ENCODE results near the gene PRSS27.

Gene PRSS27

GRCh38 chr16:2720064-2720457 lies at the start of gene PRSS27:
Gene PRSS27 (minus strand): TSS chr16:2720224. CDS start chr16:2720160, 64 bp downstream.
- no peak for DNase-seq (ENCODE audit: low read depth)

GRCh38 chr16:2769675-2770056 lies 49.6 kb upstream of the PRSS27 start:
- no peak for DNase-seq (ENCODE audit: low read depth)

- DNase-seq (ENCODE audit: low read depth): no peak
Observed at GRCh38 chr16:2769100-2769529, 49.1 kb upstream of the PRSS27 start.

DNA sequence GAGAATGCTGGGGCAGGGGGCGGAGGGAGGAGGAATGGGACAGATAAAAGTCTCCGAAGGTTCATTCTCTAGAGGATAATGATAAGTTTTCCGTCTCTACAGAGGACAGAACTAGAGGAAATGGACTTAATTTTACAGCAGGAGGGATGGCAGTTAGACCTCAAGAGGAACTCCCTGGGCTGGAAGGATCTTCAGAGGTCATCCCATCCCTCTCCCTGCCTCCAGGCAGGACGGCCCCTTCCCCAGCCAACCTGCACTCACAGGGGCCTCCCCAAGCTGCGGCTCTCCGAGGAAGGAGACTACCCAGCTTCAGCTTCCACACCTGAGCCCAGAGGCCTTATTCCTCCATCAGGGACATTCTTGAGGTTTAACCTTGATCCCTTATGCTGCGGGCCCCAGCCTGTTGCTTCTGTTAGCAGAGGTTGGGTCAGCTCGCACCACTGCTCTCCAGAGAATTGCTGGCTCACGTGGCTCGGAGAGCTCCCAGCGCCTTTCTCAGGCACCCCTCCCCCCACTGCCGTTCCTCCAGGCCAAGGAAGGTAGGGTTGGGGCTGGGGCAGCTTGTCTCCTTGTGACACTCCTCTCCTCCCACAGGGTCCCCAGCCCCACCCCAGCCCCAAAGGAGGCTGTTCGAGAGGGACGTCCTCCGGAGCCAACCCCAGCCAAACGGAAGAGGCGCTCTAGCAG lies 48.5 kb upstream of the PRSS27 start:
- DNase-seq (ENCODE audit: low read depth): no peak

- DNase-seq (ENCODE audit: low read depth): no peak
Observed at GRCh38 chr16:2767891-2768290, 47.9 kb upstream of the PRSS27 start.

DNA sequence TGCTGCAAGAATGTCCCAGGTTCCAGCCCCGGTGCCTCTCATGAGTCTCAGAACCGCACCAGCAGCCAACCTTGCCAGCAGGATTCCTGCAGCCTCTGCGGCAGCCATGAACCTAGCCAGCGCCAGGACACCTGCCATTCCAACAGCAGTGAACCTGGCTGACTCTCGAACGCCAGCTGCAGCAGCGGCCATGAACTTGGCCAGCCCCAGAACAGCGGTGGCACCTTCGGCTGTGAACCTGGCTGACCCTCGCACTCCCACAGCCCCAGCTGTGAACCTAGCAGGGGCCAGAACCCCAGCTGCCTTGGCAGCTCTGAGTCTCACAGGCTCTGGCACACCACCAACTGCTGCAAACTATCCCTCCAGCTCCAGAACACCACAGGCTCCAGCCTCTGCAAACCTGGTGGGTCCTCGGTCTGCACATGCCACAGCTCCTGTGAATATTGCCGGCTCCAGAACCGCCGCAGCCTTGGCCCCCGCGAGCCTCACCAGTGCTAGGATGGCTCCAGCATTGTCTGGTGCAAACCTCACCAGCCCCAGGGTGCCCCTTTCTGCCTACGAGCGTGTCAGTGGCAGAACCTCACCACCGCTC lies 47.2 kb upstream of the PRSS27 start:
- no peak for DNase-seq (ENCODE audit: low read depth)

DNA sequence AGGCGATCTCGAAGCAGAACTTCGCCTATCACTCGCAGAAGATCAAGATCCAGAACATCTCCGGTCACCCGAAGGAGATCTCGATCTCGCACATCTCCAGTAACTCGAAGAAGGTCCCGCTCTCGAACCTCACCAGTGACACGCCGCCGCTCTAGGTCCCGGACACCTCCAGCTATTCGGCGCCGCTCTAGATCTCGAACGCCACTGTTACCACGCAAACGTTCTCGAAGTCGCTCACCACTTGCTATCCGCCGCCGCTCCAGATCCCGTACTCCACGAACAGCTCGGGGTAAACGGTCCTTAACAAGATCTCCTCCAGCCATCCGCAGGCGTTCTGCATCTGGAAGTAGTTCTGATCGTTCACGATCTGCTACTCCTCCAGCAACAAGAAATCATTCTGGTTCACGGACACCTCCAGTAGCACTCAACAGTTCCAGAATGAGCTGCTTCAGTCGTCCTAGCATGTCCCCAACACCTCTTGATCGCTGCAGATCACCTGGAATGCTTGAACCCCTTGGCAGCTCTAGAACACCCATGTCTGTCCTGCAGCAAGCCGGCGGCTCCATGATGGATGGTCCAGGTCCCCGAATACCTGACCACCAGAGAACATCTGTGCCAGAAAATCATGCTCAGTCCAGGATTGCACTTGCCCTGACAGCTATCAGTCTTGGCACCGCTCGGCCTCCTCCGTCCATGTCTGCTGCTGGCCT lies 46.6 kb upstream of the PRSS27 start:
- DNase-seq (ENCODE audit: low read depth): no peak

- DNase-seq (ENCODE audit: low read depth): no peak
Observed at GRCh38 chr16:2765462-2766404, 45.7 kb upstream of the PRSS27 start.

- no peak for DNase-seq (ENCODE audit: low read depth)
Observed at GRCh38 chr16:2764718-2765117, 44.7 kb upstream of the PRSS27 start.

GRCh38 chr16:2763173-2763572 lies 43.1 kb upstream of the PRSS27 start:
- no peak for DNase-seq (ENCODE audit: low read depth)

DNA sequence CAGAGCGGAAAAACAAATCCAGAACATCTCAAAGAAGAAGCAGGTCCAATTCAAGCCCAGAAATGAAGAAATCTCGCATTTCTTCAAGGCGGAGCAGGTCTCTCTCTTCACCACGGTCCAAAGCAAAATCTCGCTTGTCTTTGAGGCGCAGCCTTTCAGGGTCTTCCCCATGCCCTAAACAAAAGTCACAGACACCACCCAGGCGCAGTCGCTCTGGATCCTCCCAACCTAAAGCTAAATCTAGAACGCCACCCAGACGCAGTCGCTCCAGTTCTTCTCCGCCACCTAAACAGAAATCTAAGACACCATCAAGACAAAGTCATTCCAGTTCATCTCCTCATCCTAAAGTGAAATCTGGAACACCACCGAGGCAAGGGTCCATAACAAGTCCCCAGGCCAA lies 42.7 kb upstream of the PRSS27 start:
- no peak for DNase-seq (ENCODE audit: low read depth)

DNA sequence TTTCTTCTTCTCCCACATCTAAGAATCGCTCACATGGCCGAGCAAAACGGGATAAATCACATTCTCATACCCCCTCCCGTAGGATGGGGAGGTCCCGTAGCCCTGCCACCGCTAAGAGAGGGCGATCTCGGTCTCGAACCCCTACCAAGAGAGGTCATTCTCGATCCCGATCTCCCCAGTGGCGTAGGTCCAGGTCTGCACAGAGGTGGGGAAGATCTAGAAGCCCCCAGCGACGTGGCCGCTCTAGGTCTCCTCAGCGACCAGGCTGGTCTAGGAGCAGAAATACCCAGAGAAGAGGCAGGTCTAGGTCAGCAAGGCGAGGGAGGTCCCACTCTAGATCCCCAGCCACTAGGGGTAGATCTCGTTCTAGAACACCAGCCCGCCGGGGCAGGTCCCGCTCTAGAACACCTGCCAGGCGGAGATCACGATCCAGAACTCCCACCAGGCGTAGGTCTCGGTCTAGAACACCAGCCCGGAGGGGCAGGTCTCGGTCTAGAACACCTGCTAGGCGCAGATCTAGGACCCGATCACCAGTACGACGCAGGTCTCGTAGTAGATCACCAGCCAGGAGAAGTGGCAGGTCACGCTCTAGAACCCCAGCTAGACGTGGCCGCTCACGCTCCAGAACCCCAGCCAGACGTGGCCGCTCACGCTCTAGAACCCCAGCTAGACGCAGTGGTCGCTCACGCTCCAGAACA lies 42.0 kb upstream of the PRSS27 start:
- DNase-seq (ENCODE audit: low read depth): no peak

DNA sequence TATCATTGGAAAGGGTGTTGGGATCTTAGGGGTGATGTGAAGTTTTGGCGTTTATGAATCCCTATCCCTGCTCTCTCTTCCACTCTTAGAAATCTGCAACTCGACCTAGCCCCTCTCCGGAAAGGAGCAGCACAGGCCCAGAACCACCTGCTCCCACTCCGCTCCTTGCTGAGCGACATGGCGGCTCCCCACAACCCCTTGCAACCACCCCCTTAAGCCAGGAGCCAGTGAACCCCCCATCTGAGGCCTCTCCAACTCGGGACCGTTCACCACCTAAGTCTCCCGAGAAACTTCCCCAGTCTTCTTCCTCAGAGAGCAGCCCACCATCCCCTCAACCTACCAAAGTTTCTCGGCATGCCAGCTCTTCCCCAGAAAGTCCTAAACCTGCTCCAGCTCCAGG lies 41.4 kb upstream of the PRSS27 start:
- no peak for DNase-seq (ENCODE audit: low read depth)

GRCh38 chr16:2757344-2757743 lies 37.3 kb upstream of the PRSS27 start:
- DNase-seq (ENCODE audit: low read depth): no peak

GRCh38 chr16:2756288-2757015 lies 36.4 kb upstream of the PRSS27 start:
- no peak for DNase-seq (ENCODE audit: low read depth)

DNA sequence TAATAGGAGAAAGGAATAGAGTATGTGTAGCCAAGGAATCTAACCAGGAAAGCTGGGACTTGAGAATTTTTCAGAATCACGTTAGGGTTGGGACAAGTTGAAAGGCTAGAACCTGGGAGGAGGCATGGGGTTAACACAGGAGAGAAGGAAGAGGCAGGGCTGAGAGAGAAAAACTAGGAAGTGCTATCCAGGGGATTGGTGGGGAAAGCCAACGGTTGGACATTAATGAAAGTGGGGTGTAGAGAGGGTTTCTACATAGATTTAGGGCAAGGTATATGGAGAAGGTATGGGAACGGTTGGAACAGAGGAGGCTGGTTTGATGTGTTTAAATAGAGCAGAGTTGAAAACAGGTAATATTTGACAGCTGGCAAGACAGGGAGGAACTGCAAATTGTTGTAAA lies 35.1 kb upstream of the PRSS27 start:
- DNase-seq (ENCODE audit: low read depth): no peak

DNA sequence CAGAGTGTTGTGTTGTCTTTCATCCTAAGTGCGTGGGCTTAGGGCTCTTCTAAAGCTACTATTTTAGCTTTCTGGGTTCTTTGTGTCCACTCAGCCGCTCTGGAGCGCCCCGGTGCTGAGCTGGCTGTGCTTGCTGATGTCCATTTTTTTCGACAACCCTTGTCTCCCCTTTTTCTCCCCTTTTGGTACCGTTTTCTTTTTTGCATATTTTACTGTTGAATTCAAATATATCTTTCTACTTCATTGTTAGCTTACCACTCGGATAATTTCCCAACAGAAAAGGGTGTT lies 33.7 kb upstream of the PRSS27 start:
- no peak for DNase-seq (ENCODE audit: low read depth)

- no peak for DNase-seq (ENCODE audit: low read depth)
Observed at GRCh38 chr16:2752850-2753732, 33.1 kb upstream of the PRSS27 start.

- DNase-seq (ENCODE audit: low read depth): peak; percentile 91
Observed at GRCh38 chr16:2752035-2752849, 32.2 kb upstream of the PRSS27 start, which contains the start of gene SRRM2. Gene SRRM2 (plus strand): TSS chr16:2752638. CDS start chr16:2756365, 3,727 bp downstream.
